H1 (cell line): ENCODE measurements around the gene MCC. TPM values are rescaled to one million over a fixed set of nuclear protein-coding genes. Genes with fewer than 3 reads are reported as not detected.

Experiments used
- EP300 ChIP-seq, 2 experiments: IDR thresholded peaks; 1 replicate in 1 of 2; 2 replicates in 1 of 2; pipeline ENCODE4 v1.6.1; 2011 to 2012; ENCODE audit warnings: low read depth in 2 of 2, low read length in 2 of 2, mild to moderate bottlenecking in 2 of 2, borderline replicate concordance in 1 of 2, inconsistent platforms in 1 of 2, moderate library complexity in 1 of 2
- FOSL1 ChIP-seq: IDR thresholded peaks from 2 replicates; pipeline ENCODE4 v1.6.1; 2011; ENCODE audit warnings: mild to moderate bottlenecking, low read depth, low read length, moderate library complexity; ENCODE audit not compliant: insufficient read depth
- POLR2A ChIP-seq, 2 experiments: IDR thresholded peaks; 1 replicate in 1 of 2; 2 replicates in 1 of 2; pipeline ENCODE4 v1.6.1; 2011; ENCODE audit warnings: low read depth in 2 of 2, low read length in 2 of 2, mild to moderate bottlenecking in 2 of 2; ENCODE audit errors: control extremely low read depth in 1 of 2
- RFX5 ChIP-seq: IDR thresholded peaks from 2 replicates; pipeline ENCODE4 v1.6.1; 2011; ENCODE audit warnings: low read depth, low read length, improper control_type of control experiment, borderline replicate concordance
- polyA plus RNA-seq, 7 experiments: library from polyadenylated mRNA; depleted of rRNA in 3 of 7; stranded (reverse) in 5 of 7; unstranded in 2 of 7; fragments of >200 nt in 5 of 7; fragments of 200-250 nt in 2 of 7; gene quantifications; 1 replicate in 5 of 7; 2 replicates in 1 of 7; 4 replicates in 1 of 7; pipeline versions ENCODE4 v1.2.1 to v1.2.3, GENCODE V29; 2011 to 2013; ENCODE audit warnings: missing spikeins in 2 of 7, mixed read lengths in 2 of 7
- total RNA-seq: library from RNA; stranded (reverse); fragmentation: NEBNext Ultra II Directional; extraction: Animal tissue kit (Norgen Biotek cat#: 25700); gene quantifications from 2 replicates; pipeline ENCODE4 v1.2.1, GENCODE V29; 2021

Gene MCC
- total and polyA plus RNA-seq, 2 of the 8 experiments (the other 6 are each of a cell fraction or from before 2014, with no cell fraction given): 2.6 to 18.3 TPM

GRCh38 chr5:113232221-113232620 is 256.0 kb downstream of the MCC start (continued):
- TF ChIP-seq FOSL1 (no peak), RFX5 (no peak), POLR2A (IDR thresholded peaks at IDR 0.05; ENCODE audit: control extremely low read depth in 1 of 2, low read depth in 2 of 2, low read length in 2 of 2) (no peak), EP300 (IDR thresholded peaks at IDR 0.05; ENCODE audit: borderline replicate concordance in 1 of 2, low read depth in 2 of 2, low read length in 2 of 2) (no peak)
